ENCODE data around the gene SECISBP2.

GRCh38 chr9:89293014-89293413 lies 25.3 kb upstream of the SECISBP2 start:
- TF ChIP-seq CTCF (IDR thresholded peaks at IDR 0.05): no peak
- no peak for TF ChIP-seq POLR2A (IDR thresholded peaks at IDR 0.05)

All from body of pancreas (tissue), 4 donors.